Thyroid gland (tissue), 4 donors: ENCODE results near the gene CACNB3.

Source experiments
- CTCF ChIP-seq, 6 experiments: fragments of 200-600 bp in 3 of 6; fragments of 450-650 bp in 3 of 6; sonication (generic) in 3 of 6; IDR thresholded peaks; one replicate each; pipeline ENCODE4 v1.5.1; 2016 to 2019; ENCODE audit warnings: antibody characterized with exemption in 6 of 6, mild to moderate bottlenecking in 2 of 6, inconsistent platforms in 1 of 6, moderate library complexity in 1 of 6
- POLR2A ChIP-seq, 2 donors: fragments of 450-650 bp; IDR thresholded peaks; one replicate each; pipeline ENCODE4 v1.6.1; 2017; ENCODE audit warnings: antibody characterized with exemption in 2 of 2, mild to moderate bottlenecking in 2 of 2, moderate library complexity in 1 of 2

DNA sequence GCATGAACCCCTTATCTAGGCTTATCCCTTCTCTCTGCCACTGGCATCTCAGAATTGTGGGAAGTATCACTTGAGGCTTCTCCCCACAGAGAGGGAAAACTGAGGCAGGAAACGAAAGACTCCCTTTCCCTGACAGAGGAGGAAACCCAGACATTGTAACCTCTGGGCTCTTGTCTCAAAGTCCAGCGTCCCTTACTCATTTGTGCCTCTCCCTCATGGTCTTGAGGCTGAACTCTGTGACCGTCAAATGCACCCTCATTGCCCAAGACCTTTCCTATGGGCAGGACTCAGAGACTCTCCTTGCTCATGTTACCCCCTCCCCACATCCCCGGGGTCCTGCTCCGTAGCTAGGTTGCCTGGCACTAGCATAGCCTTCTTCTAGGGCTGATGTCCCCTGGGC lies 3.8 kb downstream of the CACNB3 start:
- no peak for TF ChIP-seq CTCF (IDR thresholded peaks at IDR 0.05)
- TF ChIP-seq POLR2A (IDR thresholded peaks at IDR 0.05): no peak
